Right hindlimb (tissue), 1 donor: ENCODE results near the gene LIPT2.

ENCODE experiments used
- DNase-seq: peaks from one replicate; pipeline ENCODE4 v3.0.0-alpha.2; 2018

The LIPT2 gene

GRCh38 chr11:74493791-74494630 lies 487 bp upstream of the LIPT2 start:
- no peak for DNase-seq

- DNase-seq = no peak
Measured at GRCh38 chr11:74492084-74492483, 1.4 kb downstream of the LIPT2 start.

GRCh38 chr11:74490941-74491340 lies 2.6 kb downstream of the LIPT2 start:
- DNase-seq = no peak

GRCh38 chr11:74487875-74488274 lies 5.6 kb downstream of the LIPT2 start:
- DNase-seq = no peak

GRCh38 chr11:74485868-74486267 lies 7.7 kb downstream of the LIPT2 start:
- no peak for DNase-seq

- DNase-seq = no peak
Measured at GRCh38 chr11:74480688-74481417, 12.7 kb downstream of the LIPT2 start.

- no peak for DNase-seq
Measured at GRCh38 chr11:74479732-74480123, 13.8 kb downstream of the LIPT2 start.

- no peak for DNase-seq
Measured at GRCh38 chr11:74478877-74479731, 14.4 kb downstream of the LIPT2 start.

- DNase-seq = no peak
Measured at GRCh38 chr11:74476536-74476935, 17.0 kb downstream of the LIPT2 start.

GRCh38 chr11:74474316-74474715 lies 19.2 kb downstream of the LIPT2 start:
- DNase-seq = no peak

- DNase-seq = no peak
Measured at GRCh38 chr11:74473382-74474173, 19.9 kb downstream of the LIPT2 start.

- DNase-seq = no peak
Measured at GRCh38 chr11:74471668-74472429, 21.7 kb downstream of the LIPT2 start.

- no peak for DNase-seq
Measured at GRCh38 chr11:74471037-74471436, 22.5 kb downstream of the LIPT2 start.

GRCh38 chr11:74470526-74470925 lies 23.0 kb downstream of the LIPT2 start:
- DNase-seq = no peak

GRCh38 chr11:74468936-74469335 lies 24.6 kb downstream of the LIPT2 start:
- DNase-seq = no peak

- DNase-seq = no peak
Measured at GRCh38 chr11:74468521-74468920, 25.0 kb downstream of the LIPT2 start.

- DNase-seq = no peak
Measured at GRCh38 chr11:74468058-74468457, 25.5 kb downstream of the LIPT2 start.

- peak; percentile 60 for DNase-seq
Measured at GRCh38 chr11:74466916-74467885, 26.3 kb downstream of the LIPT2 start, which contains the start of gene KCNE3. Gene KCNE3, minus strand, starts transcription at chr11:74467549. Its CDS starts 9,986 bp downstream, at chr11:74457563.

GRCh38 chr11:74465291-74465708 lies 28.2 kb downstream of the LIPT2 start:
- no peak for DNase-seq

GRCh38 chr11:74464746-74465145 lies 28.8 kb downstream of the LIPT2 start:
- no peak for DNase-seq
